ENCODE results near the gene SLC35E1.

- TF ChIP-seq, protein P1, sequence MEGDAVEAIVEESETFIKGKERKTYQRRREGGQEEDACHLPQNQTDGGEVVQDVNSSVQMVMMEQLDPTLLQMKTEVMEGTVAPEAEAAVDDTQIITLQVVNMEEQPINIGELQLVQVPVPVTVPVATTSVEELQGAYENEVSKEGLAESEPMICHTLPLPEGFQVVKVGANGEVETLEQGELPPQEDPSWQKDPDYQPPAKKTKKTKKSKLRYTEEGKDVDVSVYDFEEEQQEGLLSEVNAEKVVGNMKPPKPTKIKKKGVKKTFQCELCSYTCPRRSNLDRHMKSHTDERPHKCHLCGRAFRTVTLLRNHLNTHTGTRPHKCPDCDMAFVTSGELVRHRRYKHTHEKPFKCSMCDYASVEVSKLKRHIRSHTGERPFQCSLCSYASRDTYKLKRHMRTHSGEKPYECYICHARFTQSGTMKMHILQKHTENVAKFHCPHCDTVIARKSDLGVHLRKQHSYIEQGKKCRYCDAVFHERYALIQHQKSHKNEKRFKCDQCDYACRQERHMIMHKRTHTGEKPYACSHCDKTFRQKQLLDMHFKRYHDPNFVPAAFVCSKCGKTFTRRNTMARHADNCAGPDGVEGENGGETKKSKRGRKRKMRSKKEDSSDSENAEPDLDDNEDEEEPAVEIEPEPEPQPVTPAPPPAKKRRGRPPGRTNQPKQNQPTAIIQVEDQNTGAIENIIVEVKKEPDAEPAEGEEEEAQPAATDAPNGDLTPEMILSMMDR (IDR thresholded peaks at IDR 0.05; ENCODE audit: insufficient read depth, low read length, poor library complexity, severe bottlenecking) = no peak
- no peak for TF ChIP-seq EZH2phosphoT487 (conservative IDR thresholded peaks at IDR 0.05; ENCODE audit: low read length)
Observed at GRCh38 chr19:16518483-16519229, 53.6 kb downstream of the SLC35E1 start.

All from SU-DHL-6 (cell line).